H9 (cell line): ENCODE data around the gene SULF2. TPM values are rescaled to one million over a fixed set of nuclear protein-coding genes. Genes with fewer than 3 reads are reported as not detected.

ENCODE experiments used
- DNase-seq: peaks from one replicate; pipeline ENCODE4 v3.0.0-alpha.2; 2017
- H2AFZ ChIP-seq: one replicate; pipeline ENCODE4 v1.6.1; 2013; ENCODE audit warnings: mild to moderate bottlenecking, low read length, control low read depth, moderate library complexity
- H2AK5ac ChIP-seq: 2 replicates; pipeline ENCODE4 v1.6.1; 2013; ENCODE audit warnings: low read length, control low read depth, mixed read lengths; ENCODE audit not compliant: insufficient read length
- H2BK120ac ChIP-seq: one replicate; pipeline ENCODE4 v1.6.1; 2013; ENCODE audit warnings: low read depth, mild to moderate bottlenecking, low read length, control low read depth, inconsistent platforms; ENCODE audit not compliant: poor library complexity, severe bottlenecking
- H2BK12ac ChIP-seq: 2 replicates; pipeline ENCODE4 v1.6.1; 2013; ENCODE audit warnings: low read length, control low read depth, mixed read lengths, low read depth; ENCODE audit not compliant: insufficient read length
- H2BK15ac ChIP-seq: 2 replicates; pipeline ENCODE4 v1.6.1; 2013; ENCODE audit warnings: low read depth, low read length, control low read depth
- H2BK20ac ChIP-seq: one replicate; pipeline ENCODE4 v1.6.1; 2013; ENCODE audit warnings: low read depth, mild to moderate bottlenecking, low read length, control low read depth, inconsistent platforms; ENCODE audit not compliant: poor library complexity, severe bottlenecking
- H2BK5ac ChIP-seq: 2 replicates; pipeline ENCODE4 v1.6.1; 2013; ENCODE audit warnings: low read length, control low read depth, mixed read lengths; ENCODE audit not compliant: insufficient read length
- H3K14ac ChIP-seq: 2 replicates; pipeline ENCODE4 v1.6.1; 2013; ENCODE audit warnings: low read length, control low read depth; ENCODE audit not compliant: insufficient read depth
- H3K18ac ChIP-seq: 2 replicates; pipeline ENCODE4 v1.6.1; 2013; ENCODE audit warnings: low read depth, mild to moderate bottlenecking, mixed read lengths, low read length, control low read depth; ENCODE audit not compliant: insufficient read length
- H3K23ac ChIP-seq: 2 replicates; pipeline ENCODE4 v1.6.1; 2013; ENCODE audit warnings: low read length, control low read depth, mixed read lengths, low read depth; ENCODE audit not compliant: insufficient read length
- H3K23me2 ChIP-seq: 2 replicates; pipeline ENCODE4 v1.6.1; 2013; ENCODE audit warnings: low read depth, mild to moderate bottlenecking, mixed read lengths, low read length, control low read depth; ENCODE audit not compliant: insufficient read length, poor library complexity, severe bottlenecking
- H3K27ac ChIP-seq: 2 replicates; pipeline ENCODE4 v1.5.1; 2013; ENCODE audit warnings: low read length, control low read depth, mixed read lengths, low read depth; ENCODE audit not compliant: insufficient read length
- H3K27me3 ChIP-seq: 2 replicates; pipeline ENCODE4 v1.6.1; 2013; ENCODE audit warnings: low read length, control low read depth, inconsistent platforms; ENCODE audit not compliant: insufficient read depth
- H3K4ac ChIP-seq: 2 replicates; pipeline ENCODE4 v1.6.1; 2013; ENCODE audit warnings: low read depth, mild to moderate bottlenecking, control low read depth, inconsistent platforms, low read length, moderate library complexity
- H3K4me1 ChIP-seq: 2 replicates; pipeline ENCODE4 v1.6.1; 2013; ENCODE audit warnings: low read length, control low read depth, inconsistent platforms; ENCODE audit not compliant: insufficient read depth
- H3K4me2 ChIP-seq: 2 replicates; pipeline ENCODE4 v1.6.1; 2013; ENCODE audit warnings: low read length, control low read depth, mixed read lengths; ENCODE audit not compliant: insufficient read length, insufficient read depth
- H3K56ac ChIP-seq: 2 replicates; pipeline ENCODE4 v1.6.1; 2013; ENCODE audit warnings: low read depth, mild to moderate bottlenecking, mixed read lengths, low read length, control low read depth; ENCODE audit not compliant: insufficient read length
- H3K79me1 ChIP-seq: 2 replicates; pipeline ENCODE4 v1.6.1; 2013; ENCODE audit warnings: low read depth, mild to moderate bottlenecking, moderate library complexity, low read length, control low read depth, inconsistent platforms; ENCODE audit not compliant: insufficient read depth, poor library complexity, severe bottlenecking
- H3K79me2 ChIP-seq: 2 replicates; pipeline ENCODE4 v1.6.1; 2013; ENCODE audit warnings: low read length, control low read depth, inconsistent platforms; ENCODE audit not compliant: insufficient read depth
- H3K9ac ChIP-seq: 2 replicates; pipeline ENCODE4 v1.6.1; 2013; ENCODE audit warnings: low read length, control low read depth, mixed read lengths; ENCODE audit not compliant: insufficient read length; ENCODE audit errors: extremely low read depth
- H3K9me3 ChIP-seq: one replicate; pipeline ENCODE4 v1.6.1; 2013; ENCODE audit warnings: low read depth, low read length, inconsistent platforms; ENCODE audit not compliant: control insufficient read depth
- H3T11ph ChIP-seq: one replicate; pipeline ENCODE4 v1.6.1; 2013; ENCODE audit warnings: mild to moderate bottlenecking, low read length, control low read depth, inconsistent platforms
- H4K20me1 ChIP-seq: one replicate; pipeline ENCODE4 v1.6.1; 2013; ENCODE audit not compliant: control insufficient read depth, insufficient read length, insufficient read depth
- H4K5ac ChIP-seq: 2 replicates; pipeline ENCODE4 v1.6.1; 2013; ENCODE audit warnings: low read depth, mild to moderate bottlenecking, mixed read lengths, low read length, control low read depth; ENCODE audit not compliant: insufficient read length
- H4K8ac ChIP-seq: replicated peaks from 2 replicates; pipeline ENCODE4 v1.6.1; 2013; ENCODE audit warnings: low read length, control low read depth, mixed read lengths, low read depth; ENCODE audit not compliant: insufficient read length
- H4K91ac ChIP-seq: 2 replicates; pipeline ENCODE4 v1.6.1; 2013; ENCODE audit warnings: low read depth, mild to moderate bottlenecking, moderate library complexity, mixed read lengths, low read length, control low read depth; ENCODE audit not compliant: insufficient read length
- H3K27ac Mint-ChIP-seq, 3 experiments: 2 replicates in 2 of 3; 3 replicates in 1 of 3; pipeline ENCODE4 v1.8.0; 2020 to 2021; ENCODE audit warnings: mixed read lengths in 3 of 3, mild to moderate bottlenecking in 1 of 3, moderate library complexity in 1 of 3
- H3K27me3 Mint-ChIP-seq: 2 replicates; pipeline ENCODE4 v1.8.0; 2021; ENCODE audit warnings: low read depth, mild to moderate bottlenecking, moderate library complexity, mixed read lengths
- H3K36me3 Mint-ChIP-seq, 3 experiments: 2 replicates in 2 of 3; 3 replicates in 1 of 3; pipeline ENCODE4 v1.8.0; 2020 to 2021; ENCODE audit warnings: low read depth in 3 of 3, mixed read lengths in 3 of 3; ENCODE audit not compliant: insufficient read depth in 1 of 3
- H3K4me1 Mint-ChIP-seq, 2 experiments: 2 replicates each; pipeline ENCODE4 v1.8.0; 2020; ENCODE audit warnings: mixed read lengths in 2 of 2
- H3K4me3 Mint-ChIP-seq, 2 experiments: 2 replicates in 1 of 2; 3 replicates in 1 of 2; pipeline ENCODE4 v1.8.0; 2020 to 2021; ENCODE audit warnings: mild to moderate bottlenecking in 2 of 2, mixed read lengths in 2 of 2, moderate library complexity in 1 of 2
- H3K9me3 Mint-ChIP-seq, 2 experiments: 2 replicates in 1 of 2; 3 replicates in 1 of 2; pipeline ENCODE4 v1.8.0; 2020; ENCODE audit warnings: mild to moderate bottlenecking in 2 of 2, mixed read lengths in 2 of 2, moderate library complexity in 1 of 2
- CTCF ChIP-seq: fragments of 200-600 bp; sonication (generic); conservative IDR thresholded peaks from 3 replicates; pipeline ENCODE4 v1.8.0; 2021; ENCODE audit warnings: antibody characterized with exemption, mild to moderate bottlenecking
- WGBS: extraction: QIAGEN DNeasy Blood & Tissue Kit; methylation state at CpG from one replicate; pipeline ENCODE4 v1.1.7; 2013; ENCODE audit warnings: missing lambda C conversion rate, low lambda C conversion rate, mixed read lengths; ENCODE audit not compliant: insufficient read length; ENCODE audit errors: extremely low coverage; 5-methylcytosine and 5-hydroxymethylcytosine counted together
- total RNA-seq: library from RNA; stranded (reverse); gene quantifications from 2 replicates; pipeline ENCODE4 v1.2.1, GENCODE V29; 2021

Gene SULF2
- total RNA-seq, 1 experiment from 2014 or later, result 31.2 TPM

DNA sequence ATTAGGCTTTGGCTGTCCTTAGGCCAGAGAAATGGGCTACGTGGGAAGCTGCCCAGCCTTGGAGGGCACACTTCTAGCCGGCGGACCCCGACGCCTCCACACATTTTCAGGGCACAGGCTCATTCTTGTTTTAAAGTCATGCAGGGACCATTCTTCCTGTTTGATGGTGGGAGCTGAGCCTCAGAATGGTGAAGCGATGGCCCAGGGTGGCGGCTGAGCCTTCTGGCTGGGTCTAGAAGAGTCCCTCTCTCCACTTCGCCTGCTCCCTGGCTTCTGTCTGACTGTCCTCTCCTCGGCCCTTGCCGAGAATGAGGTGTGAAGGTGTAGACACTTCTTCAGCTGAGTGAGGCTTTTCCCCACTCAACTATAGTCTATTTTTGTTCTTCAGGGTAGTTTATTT is 114.4 kb downstream of the SULF2 start:
- Mint-ChIP-seq H3K4me1 (peaks cover 2 to 9% of the 10 kb centered on the region in 2 experiments; a peak in 2 of 4 replicates), H3K27ac (no peak overlapping the region), H3K27me3 (no peaks in the 10 kb centered on the region; the same call in none of the 2 replicates), H3K9me3 (peaks cover 0 to 2% of the 10 kb centered on the region in 2 experiments; a peak in 1 of 5 replicates), H3K36me3 (peaks cover 0 to 4% (median 0%) of the 10 kb centered on the region in 3 experiments; a peak in 1 of 7 replicates), H3K4me3 (no peak overlapping the region)
- no peak overlapping the region for H3K56ac ChIP-seq
- WGBS, result no CpG with 5 or more reads among the region's 10 CpGs
- no peaks in the 10 kb centered on the region for H4K20me1 ChIP-seq
- no peak overlapping the region for H2BK15ac ChIP-seq
- H3K9ac ChIP-seq, result no peak overlapping the region
- H3K18ac ChIP-seq, result no peak overlapping the region
- no peaks in the 10 kb centered on the region for H3K79me1 ChIP-seq
- H4K8ac ChIP-seq, result no peak overlapping the region
- no peak for TF ChIP-seq CTCF
- H2AFZ ChIP-seq, result no peak overlapping the region
- no peak overlapping the region for H4K91ac ChIP-seq
- no peak overlapping the region for H2AK5ac ChIP-seq
- no peak overlapping the region for H3T11ph ChIP-seq
- no peak overlapping the region for H3K23ac ChIP-seq
- no peak for DNase-seq
- H3K4ac ChIP-seq, result no peak overlapping the region
- no peak overlapping the region for H3K14ac ChIP-seq
- H2BK12ac ChIP-seq, result no peak overlapping the region
- H3K23me2 ChIP-seq, result no peaks in the 10 kb centered on the region
- H3K79me2 ChIP-seq, result no peaks in the 10 kb centered on the region
- H3K4me2 ChIP-seq, result no peak overlapping the region
- H2BK20ac ChIP-seq, result no peak overlapping the region
- no peak overlapping the region for H3K27ac ChIP-seq
- no peaks in the 10 kb centered on the region for H3K9me3 ChIP-seq
- H4K5ac ChIP-seq, result no peak overlapping the region
- H3K27me3 ChIP-seq, result no peaks in the 10 kb centered on the region
- H2BK120ac ChIP-seq, result no peak overlapping the region
- H2BK5ac ChIP-seq, result no peak overlapping the region
- no peaks in the 10 kb centered on the region for H3K4me1 ChIP-seq
